Gastrocnemius medialis (tissue), 4 donors: ENCODE results near the gene UPK1A. TPM values are rescaled to one million over a fixed set of nuclear protein-coding genes. Genes with fewer than 3 reads are reported as not detected.
A peak's percentile ranks its signal among the peaks of the same experiment; 100 is the strongest.

Experiments
- ATAC-seq, 2 donors: fragments of 150-250 bp; one replicate each; pipeline ENCODE4 v1.9.1; 2016
- DNase-seq, 2 donors: peaks; one replicate each; pipeline ENCODE4 v3.0.0-alpha.2; 2019
- H3K27ac ChIP-seq, 4 donors: fragments of 200-600 bp; sonication (generic); 1 replicate in 1 of 4; 2 replicates in 3 of 4; pipeline ENCODE4 v1.5.1; 2016 to 2018; ENCODE audit warnings: mild to moderate bottlenecking in 2 of 4, moderate library complexity in 1 of 4
- H3K27me3 ChIP-seq, 3 donors: fragments of 200-600 bp; sonication (generic) in 2 of 3; 1 replicate in 1 of 3; 2 replicates in 2 of 3; pipeline versions ENCODE4 v1.5.1 to v1.6.0; 2016 to 2019; ENCODE audit warnings: mild to moderate bottlenecking in 1 of 3, moderate library complexity in 1 of 3
- H3K36me3 ChIP-seq, 2 donors: fragments of 200-600 bp; sonication (generic) in 1 of 2; one replicate each; pipeline ENCODE4 v1.5.1; 2017 to 2018
- H3K4me1 ChIP-seq, 2 donors: fragments of 200-600 bp; sonication (generic) in 1 of 2; one replicate each; pipeline ENCODE4 v1.5.1; 2016 to 2017; ENCODE audit warnings: mild to moderate bottlenecking in 2 of 2
- H3K4me3 ChIP-seq, 4 donors: fragments of 200-600 bp; sonication (generic) in 3 of 4; 1 replicate in 1 of 4; 2 replicates in 3 of 4; pipeline ENCODE4 v1.5.1; 2016 to 2019; ENCODE audit warnings: mild to moderate bottlenecking in 2 of 4
- H3K9me3 ChIP-seq, 3 donors: fragments of 200-600 bp; sonication (generic) in 2 of 3; 1 replicate in 1 of 3; 2 replicates in 2 of 3; pipeline ENCODE4 v1.5.1; 2016 to 2019
- CTCF ChIP-seq, 5 experiments: fragments of 450-650 bp in 3 of 5; fragments of 200-600 bp in 2 of 5; sonication (generic) in 2 of 5; IDR thresholded peaks in 4 of 5; conservative IDR thresholded peaks in 1 of 5; 1 replicate in 4 of 5; 2 replicates in 1 of 5; pipeline ENCODE4 v1.5.1; 2016 to 2019; ENCODE audit warnings: antibody characterized with exemption in 5 of 5, mild to moderate bottlenecking in 3 of 5, moderate library complexity in 3 of 5
- POLR2A ChIP-seq, 2 donors: fragments of 450-650 bp; IDR thresholded peaks; one replicate each; pipeline ENCODE4 v1.6.1; 2017; ENCODE audit warnings: antibody characterized with exemption in 2 of 2, mild to moderate bottlenecking in 2 of 2, moderate library complexity in 2 of 2
- in situ Hi-C, 4 donors: fragments of 200-750 bp; cut with MboI; loops; one replicate each; pipeline versions ENCODE4 v1.15.0 to v1.8.0; 2017; ENCODE audit warnings: low sequenced_read_pairs in 4 of 4
- intact Hi-C: fragments of 100-400 bp; cut with DNase I; formaldehyde crosslinking; loops from one replicate; pipeline ENCODE4 v1.15.1; 2023; ENCODE audit warnings: low total_unique reads
- total RNA-seq, 4 donors: library from RNA; depleted of rRNA; stranded (reverse); fragments of >200 nt; gene quantifications; one replicate each; pipeline versions ENCODE4 v1.1.0 to v1.2.3, GENCODE V29; 2016

Gene UPK1A
- not detected for total RNA-seq

- in situ Hi-C loops (no loop called here), intact Hi-C loops (no loop called here)
- peaks cover 0 to 4% (median 0%) of the 10 kb centered on the region in 3 donors for H3K27me3 ChIP-seq
- H3K27ac ChIP-seq, result peak within 1 kb of the TSS in 1 of 4 donors; percentile 22
- ATAC-seq (no peak), DNase-seq (no peak)
- H3K4me3 ChIP-seq, result no peak within 1 kb of the TSS
- no peaks in the 10 kb centered on the region for H3K9me3 ChIP-seq
- TF ChIP-seq POLR2A (IDR thresholded peaks at IDR 0.05) (no peak), CTCF (IDR thresholded peaks at IDR 0.05 in 4 of 5, conservative IDR thresholded peaks at IDR 0.05 in 1 of 5) (no peak)
- H3K36me3 ChIP-seq, result peaks cover 0 to 3% of the 10 kb centered on the region in 2 donors
- H3K4me1 ChIP-seq, result no peaks in the 10 kb centered on the region
Observed at GRCh38 chr19:35666251-35666913, at the start of gene UPK1A. UPK1A (plus strand) TSS chr19:35666517; CDS start chr19:35666813, 296 bp downstream.

GRCh38 chr19:35618857-35619256, 47.5 kb upstream of the UPK1A start:
- no peak for ATAC-seq
- TF ChIP-seq POLR2A (IDR thresholded peaks at IDR 0.05) (no peak), CTCF (IDR thresholded peaks at IDR 0.05 in 4 of 5, conservative IDR thresholded peaks at IDR 0.05 in 1 of 5) (no peak)

GRCh38 chr19:35619290-35619923, 46.9 kb upstream of the UPK1A start:
- Histone ChIP-seq H3K27ac (no peak overlapping the region), H3K27me3 (no peaks in the 10 kb centered on the region), H3K9me3 (no peaks in the 10 kb centered on the region), H3K36me3 (no peaks in the 10 kb centered on the region), H3K4me3 (no peak overlapping the region), H3K4me1 (no peaks in the 10 kb centered on the region)
- DNase-seq, result no peak
- no peak for ATAC-seq
- in situ Hi-C loops, result no loop called here
- no peak for TF ChIP-seq CTCF (IDR thresholded peaks at IDR 0.05 in 4 of 5, conservative IDR thresholded peaks at IDR 0.05 in 1 of 5)
- TF ChIP-seq POLR2A (IDR thresholded peaks at IDR 0.05), result no peak
- intact Hi-C loops, result no loop called here

More at GRCh38 chr19:35618857-35619256, 47.5 kb upstream of the UPK1A start:
- in situ Hi-C loops (no loop called here), intact Hi-C loops (no loop called here)
- DNase-seq, result no peak
- Histone ChIP-seq H3K36me3 (no peaks in the 10 kb centered on the region), H3K4me3 (no peak overlapping the region), H3K27ac (no peak overlapping the region), H3K4me1 (no peaks in the 10 kb centered on the region), H3K9me3 (no peaks in the 10 kb centered on the region), H3K27me3 (no peaks in the 10 kb centered on the region)

GRCh38 chr19:35620001-35620400, 46.3 kb upstream of the UPK1A start:
- in situ Hi-C loops, result no loop called here
- Histone ChIP-seq H3K9me3 (no peaks in the 10 kb centered on the region), H3K4me1 (no peaks in the 10 kb centered on the region), H3K4me3 (no peak overlapping the region), H3K36me3 (no peaks in the 10 kb centered on the region), H3K27me3 (no peaks in the 10 kb centered on the region), H3K27ac (no peak overlapping the region)
- TF ChIP-seq POLR2A (IDR thresholded peaks at IDR 0.05) (no peak), CTCF (IDR thresholded peaks at IDR 0.05 in 4 of 5, conservative IDR thresholded peaks at IDR 0.05 in 1 of 5) (no peak)
- DNase-seq (no peak), ATAC-seq (no peak)
- intact Hi-C loops, result loop anchor here (10.0 kb wide), 1 partner anchor 315 kb away; the partner anchor contains the start of gene LRFN3
